ENCODE measurements around the gene FAM78B.

The FAM78B gene

GRCh38 chr1:166133857-166134256 lies 32.9 kb downstream of the FAM78B start:
- H3K36me3 ChIP-seq (replicated peaks in 1 of 2; ENCODE audit: control insufficient read depth in 2 of 2, insufficient read depth in 2 of 2, low read length in 2 of 2): no peaks in the 10 kb centered on the region
- no peak overlapping the region for H3K18ac ChIP-seq (ENCODE audit: low read length)
- no peak overlapping the region for H2BK12ac ChIP-seq (ENCODE audit: low read length)
- no peak overlapping the region for H2BK5ac ChIP-seq (ENCODE audit: low read length)
- no peaks in the 10 kb centered on the region for H3K79me1 ChIP-seq (ENCODE audit: low read depth, low read length)
- no peaks in the 10 kb centered on the region for H3K4me1 ChIP-seq (ENCODE audit: control insufficient read depth in 2 of 2, insufficient read depth in 1 of 2, low read depth in 1 of 2, low read length in 2 of 2)
- H3K23ac ChIP-seq (ENCODE audit: low read depth, low read length, poor library complexity): no peak overlapping the region
- H3K4ac ChIP-seq (ENCODE audit: low read length): no peak overlapping the region
- no peak overlapping the region for H2AK5ac ChIP-seq (ENCODE audit: low read depth, low read length)
- no peak overlapping the region for H4K8ac ChIP-seq (ENCODE audit: low read depth, low read length)
- no peak overlapping the region for H2AFZ ChIP-seq (ENCODE audit: low read length)
- DNase-seq (ENCODE audit: low spot score): no peak
- H3K9me3 ChIP-seq (replicated peaks in 1 of 2; ENCODE audit: control insufficient read depth in 2 of 2, insufficient read depth in 1 of 2, low read depth in 1 of 2, low read length in 2 of 2): no peaks in the 10 kb centered on the region
- H2BK15ac ChIP-seq (ENCODE audit: low read length): no peak overlapping the region
- H3K4me3 ChIP-seq (ENCODE audit: low read length in 2 of 2): no peak overlapping the region
- no peak overlapping the region for H4K91ac ChIP-seq (ENCODE audit: low read depth, low read length, poor library complexity)
- no peaks in the 10 kb centered on the region for H3K27me3 ChIP-seq (ENCODE audit: control insufficient read depth in 3 of 3, insufficient read depth in 3 of 3, low read depth in 1 of 3, low read length in 3 of 3)
- H3K14ac ChIP-seq (ENCODE audit: low read length): no peak overlapping the region
- H3K9ac ChIP-seq (ENCODE audit: low read depth, low read length, poor library complexity): no peak overlapping the region
- WGBS, 2 donors (ENCODE audit: extremely low coverage in 2 of 2, insufficient read length in 2 of 2, insufficient replicate concordance in 1 of 2): no CpG with 5 or more reads among the region's 4 CpGs
- H3K4me2 ChIP-seq (ENCODE audit: insufficient read depth, low read length, poor library complexity, severe bottlenecking): no peak overlapping the region
- H3K27ac ChIP-seq (replicated peaks; ENCODE audit: low read length): no peak overlapping the region
- H2BK120ac ChIP-seq (ENCODE audit: low read depth, low read length): no peak overlapping the region

GRCh38 chr1:166133276-166133841 lies 33.4 kb downstream of the FAM78B start:
- Histone ChIP-seq H3K4me2 (ENCODE audit: insufficient read depth, low read length, poor library complexity, severe bottlenecking) (no peak overlapping the region), H3K4me3 (ENCODE audit: low read length in 2 of 2) (no peak overlapping the region), H4K8ac (ENCODE audit: low read depth, low read length) (no peak overlapping the region), H3K79me1 (ENCODE audit: low read depth, low read length) (no peaks in the 10 kb centered on the region), H3K9me3 (replicated peaks in 1 of 2; ENCODE audit: control insufficient read depth in 2 of 2, insufficient read depth in 1 of 2, low read depth in 1 of 2, low read length in 2 of 2) (no peaks in the 10 kb centered on the region), H2BK120ac (ENCODE audit: low read depth, low read length) (no peak overlapping the region), H2BK12ac (ENCODE audit: low read length) (no peak overlapping the region), H3K36me3 (replicated peaks in 1 of 2; ENCODE audit: control insufficient read depth in 2 of 2, insufficient read depth in 2 of 2, low read length in 2 of 2) (no peaks in the 10 kb centered on the region), H2BK5ac (ENCODE audit: low read length) (no peak overlapping the region), H3K23ac (ENCODE audit: low read depth, low read length, poor library complexity) (no peak overlapping the region), H3K9ac (ENCODE audit: low read depth, low read length, poor library complexity) (no peak overlapping the region), H2AFZ (ENCODE audit: low read length) (no peak overlapping the region), H3K18ac (ENCODE audit: low read length) (no peak overlapping the region), H3K4ac (ENCODE audit: low read length) (no peak overlapping the region), H2BK15ac (ENCODE audit: low read length) (no peak overlapping the region), H3K14ac (ENCODE audit: low read length) (no peak overlapping the region), H3K27me3 (ENCODE audit: control insufficient read depth in 3 of 3, insufficient read depth in 3 of 3, low read depth in 1 of 3, low read length in 3 of 3) (no peaks in the 10 kb centered on the region), H4K91ac (ENCODE audit: low read depth, low read length, poor library complexity) (no peak overlapping the region), H3K27ac (replicated peaks; ENCODE audit: low read length) (no peak overlapping the region), H3K4me1 (ENCODE audit: control insufficient read depth in 2 of 2, insufficient read depth in 1 of 2, low read depth in 1 of 2, low read length in 2 of 2) (no peaks in the 10 kb centered on the region), H2AK5ac (ENCODE audit: low read depth, low read length) (no peak overlapping the region)
- no peak for DNase-seq (ENCODE audit: low spot score)
- WGBS, 2 donors (ENCODE audit: extremely low coverage in 2 of 2, insufficient read length in 2 of 2, insufficient replicate concordance in 1 of 2): no CpG with 5 or more reads among the region's 7 CpGs

- H3K18ac ChIP-seq (ENCODE audit: low read length): no peak overlapping the region
- H2BK15ac ChIP-seq (ENCODE audit: low read length): no peak overlapping the region
- no peak overlapping the region for H3K27ac ChIP-seq (replicated peaks; ENCODE audit: low read length)
- H2AFZ ChIP-seq (ENCODE audit: low read length): no peak overlapping the region
- H3K79me1 ChIP-seq (ENCODE audit: low read depth, low read length): no peaks in the 10 kb centered on the region
- no peak overlapping the region for H3K9ac ChIP-seq (ENCODE audit: low read depth, low read length, poor library complexity)
- no peak overlapping the region for H2BK12ac ChIP-seq (ENCODE audit: low read length)
- no peak overlapping the region for H2BK120ac ChIP-seq (ENCODE audit: low read depth, low read length)
- H3K4me3 ChIP-seq (ENCODE audit: low read length in 2 of 2): no peak overlapping the region
- DNase-seq (ENCODE audit: low spot score): no peak
- H3K27me3 ChIP-seq (ENCODE audit: control insufficient read depth in 3 of 3, insufficient read depth in 3 of 3, low read depth in 1 of 3, low read length in 3 of 3): no peaks in the 10 kb centered on the region
- H3K36me3 ChIP-seq (replicated peaks in 1 of 2; ENCODE audit: control insufficient read depth in 2 of 2, insufficient read depth in 2 of 2, low read length in 2 of 2): no peaks in the 10 kb centered on the region
- H3K14ac ChIP-seq (ENCODE audit: low read length): no peak overlapping the region
- H3K9me3 ChIP-seq (replicated peaks in 1 of 2; ENCODE audit: control insufficient read depth in 2 of 2, insufficient read depth in 1 of 2, low read depth in 1 of 2, low read length in 2 of 2): no peaks in the 10 kb centered on the region
- no peak overlapping the region for H4K8ac ChIP-seq (ENCODE audit: low read depth, low read length)
- no peak overlapping the region for H2AK5ac ChIP-seq (ENCODE audit: low read depth, low read length)
- no peak overlapping the region for H2BK5ac ChIP-seq (ENCODE audit: low read length)
- H3K4ac ChIP-seq (ENCODE audit: low read length): no peak overlapping the region
- H3K4me1 ChIP-seq (ENCODE audit: control insufficient read depth in 2 of 2, insufficient read depth in 1 of 2, low read depth in 1 of 2, low read length in 2 of 2): no peaks in the 10 kb centered on the region
- no peak overlapping the region for H3K4me2 ChIP-seq (ENCODE audit: insufficient read depth, low read length, poor library complexity, severe bottlenecking)
- no peak overlapping the region for H4K91ac ChIP-seq (ENCODE audit: low read depth, low read length, poor library complexity)
- no peak overlapping the region for H3K23ac ChIP-seq (ENCODE audit: low read depth, low read length, poor library complexity)
These were observed 34.3 kb downstream of the FAM78B start for GRCh38 chr1:166132496-166132895.

- Histone ChIP-seq H2AFZ (ENCODE audit: low read length) (no peak overlapping the region), H3K27me3 (ENCODE audit: control insufficient read depth in 3 of 3, insufficient read depth in 3 of 3, low read depth in 1 of 3, low read length in 3 of 3) (no peaks in the 10 kb centered on the region), H3K9ac (ENCODE audit: low read depth, low read length, poor library complexity) (no peak overlapping the region), H4K8ac (ENCODE audit: low read depth, low read length) (no peak overlapping the region), H2BK120ac (ENCODE audit: low read depth, low read length) (no peak overlapping the region), H3K4me1 (ENCODE audit: control insufficient read depth in 2 of 2, insufficient read depth in 1 of 2, low read depth in 1 of 2, low read length in 2 of 2) (no peaks in the 10 kb centered on the region), H3K9me3 (replicated peaks in 1 of 2; ENCODE audit: control insufficient read depth in 2 of 2, insufficient read depth in 1 of 2, low read depth in 1 of 2, low read length in 2 of 2) (no peaks in the 10 kb centered on the region), H3K36me3 (replicated peaks in 1 of 2; ENCODE audit: control insufficient read depth in 2 of 2, insufficient read depth in 2 of 2, low read length in 2 of 2) (no peaks in the 10 kb centered on the region), H3K79me1 (ENCODE audit: low read depth, low read length) (no peaks in the 10 kb centered on the region), H3K14ac (ENCODE audit: low read length) (no peak overlapping the region), H4K91ac (ENCODE audit: low read depth, low read length, poor library complexity) (no peak overlapping the region), H3K23ac (ENCODE audit: low read depth, low read length, poor library complexity) (no peak overlapping the region), H3K27ac (replicated peaks; ENCODE audit: low read length) (no peak overlapping the region), H2BK5ac (ENCODE audit: low read length) (no peak overlapping the region), H3K18ac (ENCODE audit: low read length) (no peak overlapping the region), H2AK5ac (ENCODE audit: low read depth, low read length) (no peak overlapping the region), H2BK15ac (ENCODE audit: low read length) (no peak overlapping the region), H3K4ac (ENCODE audit: low read length) (no peak overlapping the region), H2BK12ac (ENCODE audit: low read length) (no peak overlapping the region), H3K4me2 (ENCODE audit: insufficient read depth, low read length, poor library complexity, severe bottlenecking) (no peak overlapping the region), H3K4me3 (ENCODE audit: low read length in 2 of 2) (no peak overlapping the region)
- DNase-seq (ENCODE audit: low spot score): no peak
- no CpG with 5 or more reads among the region's 3 CpGs for WGBS, 2 donors (ENCODE audit: extremely low coverage in 2 of 2, insufficient read length in 2 of 2, insufficient replicate concordance in 1 of 2)
These were observed 37.8 kb downstream of the FAM78B start for GRCh38 chr1:166129006-166129405.

Measured in neuronal stem cell (in vitro differentiated cells).